ENCODE data around the gene TPSB2.
"Not testable (repeated sequence)": the region's sequence is repeated elsewhere in the genome, so short reads cannot be mapped to it uniquely, and the experiment has no call there.

The TPSB2 gene

GRCh38 chr16:1245452-1246020, 15.6 kb upstream of the TPSB2 start:
- Histone ChIP-seq H3K4me3 (ENCODE audit: low read length) (no peak overlapping the region), H3K9ac (ENCODE audit: low read length) (no peak overlapping the region), H3K36me3 (ENCODE audit: control insufficient read depth, insufficient read depth, low read length) (no peaks in the 10 kb centered on the region), H3K4me1 (ENCODE audit: control insufficient read depth, insufficient read depth, low read length) (no peaks in the 10 kb centered on the region), H3K27me3 (ENCODE audit: control insufficient read depth, insufficient read depth, low read length) (peaks cover 5% of the 10 kb centered on the region), H3K9me3 (ENCODE audit: control insufficient read depth, low read length) (no peaks in the 10 kb centered on the region)

- Histone ChIP-seq H3K9me3 (ENCODE audit: control insufficient read depth, low read length) (no peaks in the 10 kb centered on the region), H3K9ac (ENCODE audit: low read length) (no peak overlapping the region), H3K36me3 (ENCODE audit: control insufficient read depth, insufficient read depth, low read length) (no peaks in the 10 kb centered on the region), H3K4me1 (ENCODE audit: control insufficient read depth, insufficient read depth, low read length) (no peaks in the 10 kb centered on the region), H3K4me3 (ENCODE audit: low read length) (no peak overlapping the region), H3K27me3 (ENCODE audit: control insufficient read depth, insufficient read depth, low read length) (peaks cover 5% of the 10 kb centered on the region)
Observed at GRCh38 chr16:1244881-1245280, 14.9 kb upstream of the TPSB2 start.

- not testable (repeated sequence) for H3K4me1 ChIP-seq (ENCODE audit: control insufficient read depth, insufficient read depth, low read length); H3K27me3 ChIP-seq (ENCODE audit: control insufficient read depth, insufficient read depth, low read length); H3K4me3 ChIP-seq (ENCODE audit: low read length); H3K36me3 ChIP-seq (ENCODE audit: control insufficient read depth, insufficient read depth, low read length); H3K9ac ChIP-seq (ENCODE audit: low read length); H3K9me3 ChIP-seq (ENCODE audit: control insufficient read depth, low read length)
Observed at GRCh38 chr16:1243907-1244850, 14.2 kb upstream of the TPSB2 start.

GRCh38 chr16:1243363-1243762, 13.4 kb upstream of the TPSB2 start:
- not testable (repeated sequence) for H3K36me3 ChIP-seq (ENCODE audit: control insufficient read depth, insufficient read depth, low read length); H3K27me3 ChIP-seq (ENCODE audit: control insufficient read depth, insufficient read depth, low read length); H3K4me1 ChIP-seq (ENCODE audit: control insufficient read depth, insufficient read depth, low read length); H3K9ac ChIP-seq (ENCODE audit: low read length); H3K4me3 ChIP-seq (ENCODE audit: low read length); H3K9me3 ChIP-seq (ENCODE audit: control insufficient read depth, low read length)

- not testable (repeated sequence) for H3K9me3 ChIP-seq (ENCODE audit: control insufficient read depth, low read length); H3K4me3 ChIP-seq (ENCODE audit: low read length); H3K4me1 ChIP-seq (ENCODE audit: control insufficient read depth, insufficient read depth, low read length); H3K36me3 ChIP-seq (ENCODE audit: control insufficient read depth, insufficient read depth, low read length); H3K9ac ChIP-seq (ENCODE audit: low read length); H3K27me3 ChIP-seq (ENCODE audit: control insufficient read depth, insufficient read depth, low read length)
Observed at GRCh38 chr16:1241081-1241480, 11.1 kb upstream of the TPSB2 start.

- not testable (repeated sequence) for H3K27me3 ChIP-seq (ENCODE audit: control insufficient read depth, insufficient read depth, low read length)
Observed at GRCh38 chr16:1240436-1240835, 10.5 kb upstream of the TPSB2 start, which contains the start of gene TPSAB1. Gene TPSAB1 (plus strand): TSS chr16:1240705. CDS start chr16:1240939, 234 bp downstream.

GRCh38 chr16:1239575-1239974, 9.6 kb upstream of the TPSB2 start:
- not testable (repeated sequence) for H3K9me3 ChIP-seq (ENCODE audit: control insufficient read depth, low read length); H3K9ac ChIP-seq (ENCODE audit: low read length); H3K27me3 ChIP-seq (ENCODE audit: control insufficient read depth, insufficient read depth, low read length)

More at GRCh38 chr16:1240436-1240835, 10.5 kb upstream of the TPSB2 start, which contains the start of gene TPSAB1:
- H3K9ac ChIP-seq (ENCODE audit: low read length); H3K36me3 ChIP-seq (ENCODE audit: control insufficient read depth, insufficient read depth, low read length); H3K4me3 ChIP-seq (ENCODE audit: low read length); H3K4me1 ChIP-seq (ENCODE audit: control insufficient read depth, insufficient read depth, low read length); H3K9me3 ChIP-seq (ENCODE audit: control insufficient read depth, low read length): not testable (repeated sequence)

GRCh38 chr16:1238909-1239308, 8.9 kb upstream of the TPSB2 start:
- H3K9ac ChIP-seq (ENCODE audit: low read length); H3K4me3 ChIP-seq (ENCODE audit: low read length); H3K9me3 ChIP-seq (ENCODE audit: control insufficient read depth, low read length); H3K4me1 ChIP-seq (ENCODE audit: control insufficient read depth, insufficient read depth, low read length); H3K27me3 ChIP-seq (ENCODE audit: control insufficient read depth, insufficient read depth, low read length); H3K36me3 ChIP-seq (ENCODE audit: control insufficient read depth, insufficient read depth, low read length): not testable (repeated sequence)

More at GRCh38 chr16:1239575-1239974, 9.6 kb upstream of the TPSB2 start:
- not testable (repeated sequence) for H3K4me3 ChIP-seq (ENCODE audit: low read length); H3K36me3 ChIP-seq (ENCODE audit: control insufficient read depth, insufficient read depth, low read length); H3K4me1 ChIP-seq (ENCODE audit: control insufficient read depth, insufficient read depth, low read length)

GRCh38 chr16:1237990-1238389, 8.0 kb upstream of the TPSB2 start:
- no peak overlapping the region for H3K4me3 ChIP-seq (ENCODE audit: low read length)
- H3K36me3 ChIP-seq (ENCODE audit: control insufficient read depth, insufficient read depth, low read length) = no peaks in the 10 kb centered on the region
- no peaks in the 10 kb centered on the region for H3K9me3 ChIP-seq (ENCODE audit: control insufficient read depth, low read length)
- no peak overlapping the region for H3K9ac ChIP-seq (ENCODE audit: low read length)
- H3K27me3 ChIP-seq (ENCODE audit: control insufficient read depth, insufficient read depth, low read length) = no peaks in the 10 kb centered on the region
- H3K4me1 ChIP-seq (ENCODE audit: control insufficient read depth, insufficient read depth, low read length) = no peaks in the 10 kb centered on the region

GRCh38 chr16:1236659-1237058, 6.7 kb upstream of the TPSB2 start:
- H3K36me3 ChIP-seq (ENCODE audit: control insufficient read depth, insufficient read depth, low read length); H3K9me3 ChIP-seq (ENCODE audit: control insufficient read depth, low read length); H3K27me3 ChIP-seq (ENCODE audit: control insufficient read depth, insufficient read depth, low read length); H3K4me3 ChIP-seq (ENCODE audit: low read length); H3K9ac ChIP-seq (ENCODE audit: low read length); H3K4me1 ChIP-seq (ENCODE audit: control insufficient read depth, insufficient read depth, low read length): not testable (repeated sequence)

GRCh38 chr16:1232049-1232748, 2.2 kb upstream of the TPSB2 start:
- H3K9ac ChIP-seq (ENCODE audit: low read length); H3K36me3 ChIP-seq (ENCODE audit: control insufficient read depth, insufficient read depth, low read length); H3K27me3 ChIP-seq (ENCODE audit: control insufficient read depth, insufficient read depth, low read length); H3K9me3 ChIP-seq (ENCODE audit: control insufficient read depth, low read length); H3K4me3 ChIP-seq (ENCODE audit: low read length); H3K4me1 ChIP-seq (ENCODE audit: control insufficient read depth, insufficient read depth, low read length): not testable (repeated sequence)

- not testable (repeated sequence) for H3K27me3 ChIP-seq (ENCODE audit: control insufficient read depth, insufficient read depth, low read length); H3K36me3 ChIP-seq (ENCODE audit: control insufficient read depth, insufficient read depth, low read length); H3K9me3 ChIP-seq (ENCODE audit: control insufficient read depth, low read length); H3K4me3 ChIP-seq (ENCODE audit: low read length); H3K4me1 ChIP-seq (ENCODE audit: control insufficient read depth, insufficient read depth, low read length); H3K9ac ChIP-seq (ENCODE audit: low read length)
Observed at GRCh38 chr16:1231301-1231700, 1.3 kb upstream of the TPSB2 start.
